Spinal cord (tissue), 10 donors: ENCODE measurements around the gene TMEM107. TPM values are rescaled to one million over a fixed set of nuclear protein-coding genes. Genes with fewer than 3 reads are reported as not detected.
"Not testable (repeated sequence)": the region's sequence is repeated elsewhere in the genome, so short reads cannot be mapped to it uniquely, and the experiment has no call there.

Experiments used
- DNase-seq, 6 donors: peaks; one replicate each; pipeline versions ENCODE4 v3.0.0 to v3.0.0-alpha.2; 2013 to 2015; ENCODE audit warnings: low spot score in 6 of 6, low read depth in 4 of 6
- H3K27ac ChIP-seq: one replicate; pipeline ENCODE4 v1.5.1; 2013; ENCODE audit warnings: low read depth, low read length, control low read depth
- H3K27me3 ChIP-seq: one replicate; pipeline ENCODE4 v1.6.1; 2013; ENCODE audit warnings: low read length; ENCODE audit not compliant: control insufficient read depth, insufficient read depth
- H3K36me3 ChIP-seq: one replicate; pipeline ENCODE4 v1.6.1; 2013; ENCODE audit warnings: low read length; ENCODE audit not compliant: control insufficient read depth, insufficient read depth
- H3K4me1 ChIP-seq: one replicate; pipeline ENCODE4 v1.6.1; 2013; ENCODE audit warnings: low read length; ENCODE audit not compliant: control insufficient read depth, insufficient read depth
- H3K4me3 ChIP-seq: one replicate; pipeline ENCODE4 v1.5.1; 2013; ENCODE audit warnings: low read depth, low read length, control low read depth
- H3K9me3 ChIP-seq: one replicate; pipeline ENCODE4 v1.6.1; 2013; ENCODE audit warnings: low read length; ENCODE audit not compliant: control insufficient read depth, insufficient read depth
- WGBS: methylation state at CpG from one replicate; pipeline ENCODE4 v1.1.5; 2013; ENCODE audit warnings: missing lambda C conversion rate; ENCODE audit not compliant: insufficient coverage; 5-methylcytosine and 5-hydroxymethylcytosine counted together
- polyA plus RNA-seq, 2 donors: library from polyadenylated mRNA; unstranded; fragments of 120-200 nt; gene quantifications; one replicate each; pipeline ENCODE4 v1.2.1, GENCODE V29; 2013; ENCODE audit not compliant: insufficient read length in 2 of 2
- total RNA-seq, 2 donors: library from RNA; depleted of rRNA in 1 of 2; stranded (reverse); fragments of 120-200 nt in 1 of 2; fragments of >200 nt in 1 of 2; gene quantifications; one replicate each; pipeline versions ENCODE4 v1.2.3 to v1.2.4, GENCODE V29; 2013 to 2014
- donor health status: healthy.

The TMEM107 gene
- total and polyA plus RNA-seq, 4 donors: 19.0 to 48.1 (median 22.5) TPM

DNA sequence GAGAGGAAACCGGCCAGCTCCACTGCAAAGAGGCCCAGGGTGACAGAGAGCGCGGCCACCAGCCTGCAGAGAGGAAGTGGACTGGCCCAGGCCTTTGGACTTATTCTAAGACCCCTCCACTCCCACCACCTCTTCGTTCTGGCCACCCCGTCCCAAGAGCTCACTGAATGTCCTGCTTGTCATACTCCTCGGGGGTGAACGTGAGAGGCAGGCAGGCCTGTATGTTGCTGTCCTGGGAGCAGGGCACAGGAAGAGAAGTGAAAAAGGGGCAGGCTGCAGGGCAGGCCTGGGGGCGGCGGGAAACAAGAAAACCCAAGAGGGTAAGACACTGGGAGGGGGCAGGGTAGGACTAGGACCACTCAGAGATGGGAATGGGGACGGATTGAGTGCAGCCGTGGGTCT lies 384 bp downstream of the TMEM107 start:
- H3K4me1 ChIP-seq: peaks cover 44% of the 10 kb centered on the region
- peak overlapping the region; percentile 83 for H3K4me3 ChIP-seq
- H3K36me3 ChIP-seq: no peaks in the 10 kb centered on the region
- no peaks in the 10 kb centered on the region for H3K9me3 ChIP-seq
- peak overlapping the region; percentile 97 for H3K27ac ChIP-seq
- H3K27me3 ChIP-seq: no peaks in the 10 kb centered on the region
- 8% methylated on average over 9 of the region's 11 CpGs for WGBS
- no peak for DNase-seq

DNA sequence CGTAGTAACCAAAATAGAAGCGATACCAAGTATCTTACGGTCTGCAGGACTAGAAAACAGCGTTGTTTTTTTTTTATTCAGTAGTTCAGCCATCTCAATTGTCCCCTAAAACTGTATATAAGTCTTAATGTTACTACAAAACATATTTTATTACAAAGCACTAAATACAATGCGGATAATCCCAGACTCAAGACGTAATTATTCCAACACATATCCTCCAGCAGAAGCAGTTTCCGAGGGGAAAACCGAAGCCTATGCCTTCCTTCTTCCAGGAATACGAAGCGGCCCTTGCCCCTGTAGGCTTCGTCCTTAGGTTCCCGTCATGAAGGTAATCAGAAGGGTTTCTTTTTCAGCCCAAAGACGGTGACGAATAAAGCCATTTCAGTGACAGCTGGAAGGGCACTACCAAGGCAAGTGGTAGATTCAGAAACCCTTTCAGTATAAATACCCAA lies 2.3 kb downstream of the TMEM107 start:
- no peaks in the 10 kb centered on the region for H3K27me3 ChIP-seq
- WGBS: 0% methylated on average over 9 of the region's 14 CpGs
- H3K36me3 ChIP-seq: no peaks in the 10 kb centered on the region
- no peaks in the 10 kb centered on the region for H3K9me3 ChIP-seq
- peak overlapping the region; percentile 97 for H3K27ac ChIP-seq
- H3K4me3 ChIP-seq: peak overlapping the region; percentile 51
- no peak for DNase-seq
- H3K4me1 ChIP-seq: peaks cover 44% of the 10 kb centered on the region

GRCh38 chr17:8173056-8173870 lies 2.9 kb downstream of the TMEM107 start:
- Histone ChIP-seq H3K4me3 (peak overlapping the region; percentile 51), H3K27me3 (no peaks in the 10 kb centered on the region), H3K4me1 (peaks cover 44% of the 10 kb centered on the region), H3K9me3 (no peaks in the 10 kb centered on the region), H3K36me3 (no peaks in the 10 kb centered on the region), H3K27ac (peak overlapping the region; percentile 97)
- peak in 4 of 6 donors; percentile 87 to 99 (median 94) for DNase-seq
- 0% methylated on average over 18 of the region's 23 CpGs for WGBS

DNA sequence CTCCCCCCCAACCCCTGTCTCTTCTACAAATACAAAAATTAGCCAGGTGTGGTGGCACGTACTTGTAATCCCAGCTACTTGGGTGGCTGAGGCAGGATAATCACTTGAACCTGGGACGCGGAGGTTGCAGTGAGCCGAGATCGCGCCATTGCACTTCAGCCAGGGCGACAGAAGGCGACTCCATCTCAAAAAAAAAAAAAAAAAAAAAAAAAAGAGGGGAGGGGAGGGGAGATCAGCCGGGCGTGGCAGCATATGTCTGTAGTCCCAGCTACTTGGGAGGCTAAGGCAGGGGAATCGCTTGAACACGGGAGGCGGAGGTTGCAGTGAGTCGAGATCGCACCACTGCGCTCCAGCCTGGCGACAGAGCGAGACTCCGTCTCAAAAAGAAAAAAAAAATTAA lies 6.0 kb downstream of the TMEM107 start:
- not testable (repeated sequence) for H3K27me3 ChIP-seq

DNA sequence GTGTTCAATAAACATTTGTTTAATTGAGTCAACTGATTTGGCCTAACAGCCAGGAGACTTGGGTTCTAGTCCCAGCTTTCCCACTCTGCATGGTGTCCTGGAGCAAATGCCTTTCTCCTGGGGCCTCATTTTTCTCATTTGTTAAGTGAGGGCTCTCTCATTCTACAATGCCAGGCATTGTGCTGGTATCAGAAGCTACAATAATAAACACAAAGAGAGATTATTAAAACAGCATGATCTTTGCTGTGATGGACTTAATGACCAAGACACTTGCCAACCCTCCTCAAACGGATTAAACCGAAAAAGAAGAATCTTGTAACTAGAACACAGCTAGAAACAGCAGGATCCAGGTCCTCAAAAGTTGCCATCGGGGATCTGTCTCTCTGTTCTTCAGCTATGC lies 8.7 kb downstream of the TMEM107 start:
- WGBS: 47% methylated on average over 2 of the region's 3 CpGs
- no peaks in the 10 kb centered on the region for H3K36me3 ChIP-seq
- H3K27ac ChIP-seq: no peak overlapping the region

More for the DNA sequence above, 6.0 kb downstream of the TMEM107 start:
- WGBS: no CpG with 5 or more reads among the region's 19 CpGs
- not testable (repeated sequence) for H3K27ac ChIP-seq, H3K4me3 ChIP-seq, H3K36me3 ChIP-seq, DNase-seq, H3K9me3 ChIP-seq
- peaks cover 22% of the 10 kb centered on the region for H3K4me1 ChIP-seq

DNA sequence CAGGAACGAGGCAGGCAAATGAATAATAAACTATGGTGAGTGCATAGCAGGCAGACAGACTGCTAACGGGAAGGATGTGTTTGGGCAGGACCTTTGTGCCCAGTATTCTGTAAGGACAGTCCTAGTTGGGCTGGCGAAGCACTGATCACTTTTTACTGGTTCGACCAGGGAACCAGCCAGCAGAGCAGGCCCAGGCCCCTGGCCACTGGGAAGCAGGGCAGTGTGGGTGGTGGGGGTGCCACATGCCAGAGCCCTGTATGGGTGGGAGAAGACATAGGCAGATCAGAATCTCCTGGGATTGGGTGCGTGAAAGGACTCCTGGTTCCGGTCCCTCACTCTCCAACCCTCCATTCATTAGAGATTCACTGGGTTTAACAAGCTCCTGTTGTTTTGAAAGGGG lies 9.4 kb downstream of the TMEM107 start:
- WGBS: 93% methylated on average over 4 of the region's 6 CpGs
- Histone ChIP-seq H3K36me3 (peaks cover 6% of the 10 kb centered on the region), H3K27me3 (no peaks in the 10 kb centered on the region), H3K4me3 (no peak overlapping the region), H3K4me1 (peaks cover 31% of the 10 kb centered on the region), H3K9me3 (no peaks in the 10 kb centered on the region), H3K27ac (no peak overlapping the region)
- no peak for DNase-seq

More for the DNA sequence above, 8.7 kb downstream of the TMEM107 start:
- Histone ChIP-seq H3K4me3 (no peak overlapping the region), H3K4me1 (peaks cover 30% of the 10 kb centered on the region), H3K27me3 (no peaks in the 10 kb centered on the region), H3K9me3 (no peaks in the 10 kb centered on the region)
- no peak for DNase-seq

DNA sequence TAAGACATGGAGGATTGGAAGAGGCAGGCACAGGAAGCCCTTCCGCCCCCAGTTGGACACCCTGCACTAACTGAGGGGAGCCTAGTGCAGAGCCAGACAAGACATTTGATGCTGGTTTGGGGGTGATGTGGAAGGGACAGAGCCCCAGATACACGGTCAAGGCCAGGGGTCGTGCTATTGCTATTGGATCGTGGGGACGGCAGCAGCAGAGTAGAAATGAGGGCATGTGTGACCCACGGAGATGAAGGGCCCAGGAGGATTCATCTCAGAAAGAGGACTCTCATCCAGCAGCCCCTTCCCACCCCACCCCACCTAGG lies 11.4 kb downstream of the TMEM107 start:
- Histone ChIP-seq H3K27ac (peak overlapping the region; percentile 95), H3K9me3 (no peaks in the 10 kb centered on the region), H3K36me3 (peaks cover 26% of the 10 kb centered on the region), H3K27me3 (no peaks in the 10 kb centered on the region), H3K4me1 (peaks cover 45% of the 10 kb centered on the region), H3K4me3 (no peak overlapping the region)
- 59% methylated on average over 2 of the region's 6 CpGs for WGBS
- no peak for DNase-seq

DNA sequence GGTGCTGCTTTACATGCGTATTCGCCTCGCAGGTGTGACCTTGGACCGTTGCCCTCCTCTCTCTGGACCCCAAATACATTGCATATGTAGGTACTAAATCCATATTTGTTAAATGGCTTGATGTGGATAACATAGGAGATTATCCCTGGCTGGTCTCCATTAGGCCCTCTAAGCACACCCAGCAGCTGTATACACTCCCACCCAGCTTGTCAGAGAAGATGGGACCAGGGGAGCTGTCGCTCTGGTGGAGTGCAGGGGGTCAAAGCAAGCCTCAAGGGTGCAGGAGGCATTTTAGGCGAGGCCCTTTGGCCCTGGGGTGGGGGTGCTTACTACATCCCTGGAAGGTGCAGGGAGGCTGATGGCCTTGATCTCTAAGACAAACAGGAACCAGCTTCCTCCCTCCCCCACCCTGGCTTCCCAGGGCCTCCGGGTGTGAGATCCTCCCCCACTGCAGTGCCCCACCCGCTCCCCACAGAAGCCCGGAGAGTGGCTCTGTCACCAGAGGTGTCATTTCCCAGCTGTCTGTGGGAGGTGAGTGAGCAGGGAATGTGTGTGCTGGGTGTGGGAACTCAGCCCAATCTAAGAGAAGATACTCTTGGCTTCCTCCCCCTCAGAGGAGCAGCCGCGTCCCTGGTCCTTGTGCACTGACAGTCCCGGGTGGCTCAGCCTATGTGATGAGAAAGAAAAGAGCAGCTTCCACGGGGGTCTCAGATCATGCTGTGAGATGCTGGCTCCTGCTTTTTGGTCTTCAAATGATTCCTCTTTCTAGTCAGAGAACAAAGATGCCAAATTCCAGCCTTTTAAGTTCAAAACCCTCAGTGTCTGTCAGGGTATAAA lies 12.0 kb downstream of the TMEM107 start:
- H3K36me3 ChIP-seq: peaks cover 32% of the 10 kb centered on the region
- H3K27me3 ChIP-seq: no peaks in the 10 kb centered on the region
- H3K4me3 ChIP-seq: peak overlapping the region; percentile 95
- H3K4me1 ChIP-seq: peaks cover 51% of the 10 kb centered on the region
- WGBS: 20% methylated on average over 1 of the region's 13 CpGs
- H3K27ac ChIP-seq: peak overlapping the region; percentile 95
- no peaks in the 10 kb centered on the region for H3K9me3 ChIP-seq
- peak in 2 of 6 donors; percentile 47 to 57 for DNase-seq

DNA sequence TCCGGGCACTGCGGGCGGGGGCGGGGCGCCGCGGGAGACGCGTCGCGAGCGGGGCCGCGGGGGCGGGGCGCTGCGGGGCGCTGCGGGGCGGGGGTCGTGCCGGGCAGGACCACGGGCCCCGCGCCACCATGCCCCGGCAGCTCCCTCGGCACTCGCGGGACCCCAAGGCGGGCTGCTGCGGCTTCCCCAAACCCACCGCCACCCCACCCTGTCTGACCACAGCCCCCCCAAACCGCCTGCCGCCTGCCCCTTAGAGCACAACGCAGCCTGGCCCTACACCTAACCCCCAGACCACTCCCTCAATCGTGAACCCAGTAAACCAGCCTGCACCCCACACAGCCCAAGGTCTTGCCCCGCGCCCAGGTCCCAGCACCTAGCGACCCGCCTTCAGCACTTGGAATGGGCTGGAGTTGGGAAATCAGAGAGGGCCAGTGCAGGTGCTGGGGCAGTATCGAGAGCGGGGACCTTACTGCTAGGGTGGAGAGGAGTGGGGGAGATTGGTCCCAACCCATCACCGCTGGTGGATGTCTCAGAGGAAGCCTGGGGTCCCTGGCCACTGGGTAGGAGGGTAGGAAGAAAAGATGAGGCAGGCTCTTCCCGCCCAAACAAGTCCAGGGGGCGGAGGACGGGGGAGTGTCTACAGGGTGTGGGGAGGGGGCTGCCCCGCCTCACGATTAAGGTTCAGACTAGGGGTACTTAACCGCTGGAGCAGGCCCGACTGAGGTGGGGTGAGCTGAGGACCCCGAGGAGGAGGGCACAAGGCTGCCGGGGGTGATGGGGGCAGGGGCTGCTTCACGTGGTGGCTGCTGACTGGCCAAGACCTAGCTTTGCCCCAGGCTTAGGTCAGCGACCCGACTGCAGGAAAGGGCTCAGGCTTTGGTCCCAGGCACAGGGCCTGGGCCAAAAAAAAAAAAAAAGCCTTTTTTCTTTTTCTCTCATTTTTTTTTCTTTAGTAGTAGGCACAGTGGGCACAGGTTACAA lies 12.9 kb downstream of the TMEM107 start:
- Histone ChIP-seq H3K4me1 (peaks cover 57% of the 10 kb centered on the region), H3K36me3 (peaks cover 38% of the 10 kb centered on the region), H3K27me3 (no peaks in the 10 kb centered on the region), H3K27ac (peak overlapping the region; percentile 95), H3K4me3 (peak overlapping the region; percentile 95), H3K9me3 (no peaks in the 10 kb centered on the region)
- under 1% methylated on average over 48 of the region's 55 CpGs for WGBS
- DNase-seq: peak in 3 of 6 donors; percentile 68 to 93 (median 81)
